Epithelial cell of proximal tubule (primary cell): ENCODE data around the gene SCAMP4. TPM values are rescaled to one million over a fixed set of nuclear protein-coding genes. Genes with fewer than 3 reads are reported as not detected.

Experiments used
- DNase-seq: peaks from one replicate; pipeline ENCODE4 v3.0.0-alpha.2; 2011; ENCODE audit warnings: low read depth
- H3K4me3 ChIP-seq: 2 replicates; pipeline ENCODE4 v1.5.1; 2011; ENCODE audit warnings: low read depth, mild to moderate bottlenecking, low read length
- total RNA-seq: library from RNA; depleted of rRNA; stranded (reverse); fragments of >200 nt; gene quantifications from 2 replicates; pipeline ENCODE4 v1.2.3, GENCODE V29; 2015
- TF ChIP-seq, protein P1 (sequence below): conservative IDR thresholded peaks from 2 replicates; pipeline ENCODE4 v1.5.1; 2012; ENCODE audit warnings: low read depth, mild to moderate bottlenecking, low read length

The SCAMP4 gene
- total RNA-seq, 1 donor from 2014 or later: 134 TPM

DNA sequence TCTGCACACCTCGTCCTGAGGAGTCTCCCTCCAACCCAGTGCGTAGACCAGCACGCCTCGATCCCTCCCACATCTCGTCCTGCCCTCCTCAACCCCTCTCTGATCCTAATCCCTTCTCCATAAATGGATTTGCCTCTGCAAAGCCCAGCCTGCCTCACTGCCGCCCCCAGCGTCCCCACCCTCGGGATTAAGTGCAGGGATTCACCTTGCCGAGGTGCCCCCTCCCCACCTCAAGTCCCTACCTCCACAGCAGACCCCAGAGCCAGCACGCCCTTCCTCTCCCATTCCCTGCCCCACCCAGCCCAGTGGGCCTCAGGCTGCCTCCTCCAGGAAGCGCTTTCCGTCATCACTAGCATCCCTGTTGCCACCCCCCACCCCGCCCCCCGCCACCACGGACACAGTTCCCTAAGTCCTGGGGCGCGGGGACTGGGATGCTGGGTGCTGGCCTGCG lies 45.8 kb upstream of the SCAMP4 start:
- TF ChIP-seq, protein P1, sequence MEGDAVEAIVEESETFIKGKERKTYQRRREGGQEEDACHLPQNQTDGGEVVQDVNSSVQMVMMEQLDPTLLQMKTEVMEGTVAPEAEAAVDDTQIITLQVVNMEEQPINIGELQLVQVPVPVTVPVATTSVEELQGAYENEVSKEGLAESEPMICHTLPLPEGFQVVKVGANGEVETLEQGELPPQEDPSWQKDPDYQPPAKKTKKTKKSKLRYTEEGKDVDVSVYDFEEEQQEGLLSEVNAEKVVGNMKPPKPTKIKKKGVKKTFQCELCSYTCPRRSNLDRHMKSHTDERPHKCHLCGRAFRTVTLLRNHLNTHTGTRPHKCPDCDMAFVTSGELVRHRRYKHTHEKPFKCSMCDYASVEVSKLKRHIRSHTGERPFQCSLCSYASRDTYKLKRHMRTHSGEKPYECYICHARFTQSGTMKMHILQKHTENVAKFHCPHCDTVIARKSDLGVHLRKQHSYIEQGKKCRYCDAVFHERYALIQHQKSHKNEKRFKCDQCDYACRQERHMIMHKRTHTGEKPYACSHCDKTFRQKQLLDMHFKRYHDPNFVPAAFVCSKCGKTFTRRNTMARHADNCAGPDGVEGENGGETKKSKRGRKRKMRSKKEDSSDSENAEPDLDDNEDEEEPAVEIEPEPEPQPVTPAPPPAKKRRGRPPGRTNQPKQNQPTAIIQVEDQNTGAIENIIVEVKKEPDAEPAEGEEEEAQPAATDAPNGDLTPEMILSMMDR: no peak
- peak overlapping the region; percentile 92 for H3K4me3 ChIP-seq
- DNase-seq: no peak

DNA sequence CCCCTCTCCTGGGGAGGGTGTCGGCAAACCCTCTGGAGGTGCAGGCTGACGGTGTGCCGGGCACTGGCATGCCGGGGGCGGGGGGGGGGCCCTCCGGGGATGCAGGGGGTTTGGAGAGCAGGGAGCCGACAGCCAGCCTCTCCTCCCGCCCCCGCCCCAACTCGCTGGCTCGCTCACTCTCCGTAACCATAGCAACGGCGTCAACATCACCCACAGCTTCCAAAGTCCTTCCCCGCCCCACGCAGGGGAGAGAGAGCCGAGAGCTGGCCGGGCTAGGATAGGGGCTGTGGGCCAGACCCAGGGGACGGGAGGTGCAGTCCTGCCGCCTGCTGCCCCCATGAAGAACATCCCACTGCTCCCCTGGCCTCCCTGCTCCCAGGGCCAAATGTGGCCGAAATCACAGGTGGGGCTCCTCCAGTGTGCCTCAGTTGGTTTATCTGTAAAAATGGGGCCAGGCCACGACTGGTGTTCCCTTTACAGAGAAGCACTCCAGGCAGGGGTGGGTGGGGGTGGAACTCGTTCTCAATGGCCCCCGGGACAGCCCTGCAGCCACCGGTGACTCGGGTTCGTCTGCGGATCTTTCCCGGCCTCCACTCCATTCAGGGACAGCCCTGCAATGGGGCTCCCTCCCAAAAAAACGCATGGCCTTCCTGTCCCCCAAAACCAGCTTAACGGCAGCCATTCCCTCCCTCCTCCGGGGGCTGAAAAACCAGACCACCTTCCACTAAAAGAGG lies 45.0 kb upstream of the SCAMP4 start:
- TF ChIP-seq, protein P1: no peak
- no peak for DNase-seq

DNA sequence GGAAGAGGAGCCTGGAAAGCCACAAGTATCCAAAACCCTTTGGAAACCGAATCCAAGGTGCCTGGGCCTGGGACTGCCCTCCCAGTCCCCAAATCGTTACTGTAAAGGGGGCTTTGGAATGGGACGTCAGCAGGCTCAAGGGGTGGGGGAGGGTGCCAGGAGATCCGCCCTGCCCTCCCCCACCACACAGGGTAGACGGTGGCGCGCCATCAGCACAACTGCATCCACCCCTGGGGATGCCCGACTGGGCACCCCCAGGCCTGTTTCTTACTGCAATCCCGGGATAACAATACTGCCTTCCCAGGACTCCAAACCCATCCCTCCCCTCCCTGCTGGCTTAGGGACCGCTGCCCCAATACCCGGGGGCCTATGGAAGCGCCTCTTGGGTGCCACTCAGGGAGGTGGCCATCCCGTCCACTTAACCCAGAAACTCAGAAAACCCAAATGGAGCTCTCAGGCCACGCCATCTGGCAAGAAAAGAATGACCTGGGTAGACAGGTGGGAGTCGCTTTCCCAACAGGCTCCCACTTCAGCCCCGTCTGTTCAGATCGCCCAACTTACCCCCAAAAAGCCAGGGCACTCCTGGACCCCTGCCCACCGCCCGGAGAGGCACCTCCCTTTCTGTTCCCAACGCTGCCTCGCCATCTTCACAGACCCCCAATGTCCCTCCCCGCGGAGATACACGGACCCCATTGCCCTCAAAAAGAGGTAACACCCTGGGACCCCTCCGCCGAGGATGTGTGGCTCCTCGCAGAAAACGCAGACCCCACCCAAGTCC lies 44.2 kb upstream of the SCAMP4 start:
- no peak for DNase-seq
- TF ChIP-seq, protein P1: no peak
- H3K4me3 ChIP-seq: peak overlapping the region; percentile 92

More for the DNA sequence above, 45.0 kb upstream of the SCAMP4 start:
- H3K4me3 ChIP-seq: peak overlapping the region; percentile 92

DNA sequence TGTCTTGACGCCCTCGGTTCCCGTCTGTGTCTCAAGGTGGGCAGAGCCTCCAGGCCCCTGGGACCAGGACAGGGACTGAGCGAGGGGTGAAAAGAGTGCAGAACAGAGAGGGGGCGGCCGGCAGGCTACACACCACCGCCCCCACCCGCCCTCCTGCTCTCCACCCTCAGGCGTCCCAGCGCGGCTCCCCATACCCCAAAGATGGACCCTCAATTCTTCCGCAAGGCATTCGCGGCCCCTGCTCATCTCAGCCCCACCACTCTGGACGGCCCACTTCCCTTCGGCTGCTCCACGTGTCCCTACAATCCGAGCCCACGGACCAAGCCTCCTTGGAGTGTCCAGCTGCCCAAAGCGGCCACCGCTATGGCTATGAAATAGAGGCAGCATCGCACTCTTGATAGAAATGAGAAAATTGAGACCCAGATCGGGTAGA lies 43.6 kb upstream of the SCAMP4 start:
- TF ChIP-seq, protein P1: no peak
- no peak for DNase-seq
- peak overlapping the region; percentile 92 for H3K4me3 ChIP-seq

DNA sequence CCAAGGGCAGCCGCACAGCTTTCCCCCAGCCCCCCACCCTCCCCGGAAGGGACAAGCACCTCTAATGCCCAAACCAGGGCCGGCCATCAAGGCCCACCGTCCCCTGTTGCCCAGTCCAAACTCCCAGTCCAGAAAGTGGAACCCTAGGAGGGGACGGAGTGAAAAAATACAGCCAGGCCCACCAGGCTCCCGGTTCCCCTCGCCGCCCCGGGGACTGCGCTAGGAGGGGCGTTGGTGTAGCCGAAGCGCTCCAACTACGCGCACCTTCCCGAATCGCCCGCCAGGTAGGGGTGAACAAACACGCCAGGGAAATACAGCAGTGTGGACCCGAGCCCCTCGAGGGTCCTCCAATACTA lies 43.2 kb upstream of the SCAMP4 start:
- DNase-seq: no peak
- H3K4me3 ChIP-seq: peak overlapping the region; percentile 92
- TF ChIP-seq, protein P1: no peak

DNA sequence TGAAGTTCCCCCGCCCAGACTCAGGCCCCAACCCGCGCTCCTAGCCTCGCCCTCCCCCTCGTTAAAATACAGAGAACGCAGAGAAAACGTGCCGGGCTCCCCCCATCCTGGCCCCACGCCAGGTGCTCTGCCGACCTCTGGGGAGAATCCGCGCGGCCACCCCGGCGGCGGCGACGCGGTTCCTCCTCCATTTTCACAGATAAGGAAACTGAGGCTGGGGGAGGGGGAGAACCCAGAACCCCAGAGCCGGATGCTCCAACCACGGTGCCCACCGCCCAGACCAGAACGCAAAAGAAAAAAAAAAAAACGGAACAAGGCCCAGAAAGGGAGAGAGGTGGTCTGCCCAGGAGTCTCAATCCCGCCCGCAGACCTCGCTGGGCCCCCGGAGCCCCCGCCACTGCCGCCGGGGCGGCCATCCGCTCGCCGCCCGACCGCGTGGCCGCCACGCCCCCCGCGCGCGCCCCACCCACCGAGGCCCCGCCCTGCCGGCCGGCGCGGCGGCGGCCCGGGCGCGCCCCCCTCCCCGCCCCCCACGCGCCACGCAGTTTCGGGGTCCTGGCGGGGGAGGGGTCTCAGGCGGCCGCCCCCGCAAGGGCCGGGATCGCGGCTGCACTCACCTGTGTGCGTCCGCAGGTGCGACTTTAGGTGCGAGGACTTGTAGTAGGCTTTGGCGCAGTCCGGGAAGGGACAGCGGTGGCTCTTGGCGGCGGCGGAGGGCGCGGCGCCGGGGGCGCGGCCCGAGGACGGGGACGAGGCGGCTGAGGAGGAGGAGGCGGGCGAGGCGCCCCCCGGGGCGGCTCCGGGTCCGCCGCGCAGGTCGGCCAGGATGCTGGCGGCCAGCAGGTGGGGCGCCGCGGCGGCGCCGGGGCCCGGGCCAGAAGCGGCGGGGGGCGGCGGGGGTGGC lies 42.5 kb upstream of the SCAMP4 start:
- DNase-seq: no peak
- TF ChIP-seq, protein P1: no peak

More for the DNA sequence above, 42.5 kb upstream of the SCAMP4 start:
- peak overlapping the region; percentile 92 for H3K4me3 ChIP-seq
